ENCODE results near the gene TSPAN17. TPM values are rescaled to one million over a fixed set of nuclear protein-coding genes. Genes with fewer than 3 reads are reported as not detected.
A peak's percentile ranks its signal among the peaks of the same experiment; 100 is the strongest.

The TSPAN17 gene
- total and polyA plus RNA-seq, 9 of the 15 experiments (the other 6 are each of a cell fraction or from before 2014, with no cell fraction given): 0.73 to 58.3 (median 34.5) TPM

DNA sequence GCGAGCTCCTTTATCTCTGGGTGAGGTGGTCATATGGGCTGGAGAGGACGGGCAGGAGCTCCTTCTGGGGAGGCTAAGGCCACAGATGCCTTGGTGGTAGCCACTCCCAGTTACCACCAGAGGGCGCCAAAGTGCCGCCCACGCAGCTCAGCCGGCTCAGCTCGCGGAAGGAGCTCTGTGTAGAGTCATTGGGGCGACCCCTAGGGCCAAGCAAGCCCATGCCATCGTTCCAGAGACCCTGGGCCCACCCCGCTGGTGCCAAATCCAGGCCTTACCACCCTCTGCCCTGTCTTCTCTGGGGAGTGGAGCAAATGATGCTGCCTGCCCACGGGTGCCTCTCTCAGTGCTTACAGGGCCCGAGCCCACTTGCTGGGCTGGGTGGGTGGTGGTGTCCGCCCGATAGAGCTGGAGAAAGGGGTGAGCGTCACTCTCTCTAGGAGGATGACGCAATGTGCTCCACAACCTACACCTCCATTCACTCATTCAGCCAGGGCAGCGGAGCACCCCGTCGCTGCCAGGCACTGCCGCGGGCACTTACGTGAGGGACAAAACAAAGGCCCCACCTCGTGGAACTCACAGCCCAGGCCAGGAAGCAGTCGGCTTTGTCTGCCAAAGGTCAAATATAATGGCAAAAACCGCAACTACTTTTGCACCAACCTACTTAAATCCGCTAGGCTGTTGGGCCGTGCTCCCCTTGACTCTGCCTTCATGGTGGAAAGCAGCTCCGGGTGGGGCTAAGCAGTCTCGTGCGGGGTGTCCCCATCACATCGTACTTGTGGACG lies 13.8 kb downstream of the TSPAN17 start (continued):
- TF ChIP-seq RBFOX2 (IDR thresholded peaks at IDR 0.05; ENCODE audit: low read depth, low read length) (peak; percentile 39), PCBP1 (IDR thresholded peaks at IDR 0.05; ENCODE audit: low read depth, low read length, poor library complexity, severe bottlenecking) (peak; percentile 27), ARID4B (CRISPR knock-in tag; IDR thresholded peaks at IDR 0.05) (0 out of 2 replicates have a peak, but pooled peaks have one; percentile 50), JUND (IDR thresholded peaks at IDR 0.05; ENCODE audit: borderline replicate concordance, low read depth, low read length) (0 out of 2 replicates have a peak, but pooled peaks have one; percentile 16), JUND (tag; IDR thresholded peaks at IDR 0.05; ENCODE audit: borderline replicate concordance, low read depth, low read length) (no peak), MAX (CRISPR knock-in tag; IDR thresholded peaks at IDR 0.05) (peak; percentile 33; the same call in 1 of the 2 replicates), MTA3 (IDR thresholded peaks at IDR 0.05; ENCODE audit: borderline replicate concordance) (peak; percentile 27; the same call in 1 of the 2 replicates), RB1 (IDR thresholded peaks at IDR 0.05; ENCODE audit: low read depth) (peak; percentile 79), ARID2 (IDR thresholded peaks at IDR 0.05) (peak; percentile 66), KLF13 (tag; IDR thresholded peaks at IDR 0.05; ENCODE audit: borderline replicate concordance, low read depth) (no peak), TEAD1 (CRISPR knock-in tag; IDR thresholded peaks at IDR 0.05) (peak in 1 of 2 experiments; percentile 30; a peak in 1 of 4 replicates), ZNF282 (CRISPR knock-in tag; IDR thresholded peaks at IDR 0.05) (no peak), ATF7 (IDR thresholded peaks at IDR 0.05) (peak; percentile 59), CC2D1A (IDR thresholded peaks at IDR 0.05) (peak; percentile 72; the same call in 1 of the 2 replicates), ESRRA (IDR thresholded peaks at IDR 0.05; ENCODE audit: borderline replicate concordance, low read depth) (peak; percentile 54; the same call in 1 of the 2 replicates), ZBTB7A (IDR thresholded peaks at IDR 0.05; ENCODE audit: borderline replicate concordance, control insufficient read depth, low read depth, low read length) (peak; percentile 78; the same call in 1 of the 2 replicates), DEAF1 (CRISPR knock-in tag; IDR thresholded peaks at IDR 0.05) (peak; percentile 84)
- TF ChIP-seq, protein P1, sequence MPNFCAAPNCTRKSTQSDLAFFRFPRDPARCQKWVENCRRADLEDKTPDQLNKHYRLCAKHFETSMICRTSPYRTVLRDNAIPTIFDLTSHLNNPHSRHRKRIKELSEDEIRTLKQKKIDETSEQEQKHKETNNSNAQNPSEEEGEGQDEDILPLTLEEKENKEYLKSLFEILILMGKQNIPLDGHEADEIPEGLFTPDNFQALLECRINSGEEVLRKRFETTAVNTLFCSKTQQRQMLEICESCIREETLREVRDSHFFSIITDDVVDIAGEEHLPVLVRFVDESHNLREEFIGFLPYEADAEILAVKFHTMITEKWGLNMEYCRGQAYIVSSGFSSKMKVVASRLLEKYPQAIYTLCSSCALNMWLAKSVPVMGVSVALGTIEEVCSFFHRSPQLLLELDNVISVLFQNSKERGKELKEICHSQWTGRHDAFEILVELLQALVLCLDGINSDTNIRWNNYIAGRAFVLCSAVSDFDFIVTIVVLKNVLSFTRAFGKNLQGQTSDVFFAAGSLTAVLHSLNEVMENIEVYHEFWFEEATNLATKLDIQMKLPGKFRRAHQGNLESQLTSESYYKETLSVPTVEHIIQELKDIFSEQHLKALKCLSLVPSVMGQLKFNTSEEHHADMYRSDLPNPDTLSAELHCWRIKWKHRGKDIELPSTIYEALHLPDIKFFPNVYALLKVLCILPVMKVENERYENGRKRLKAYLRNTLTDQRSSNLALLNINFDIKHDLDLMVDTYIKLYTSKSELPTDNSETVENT (CRISPR knock-in tag; IDR thresholded peaks at IDR 0.05): no peak
